H1 (cell line): ENCODE measurements around the gene PHACTR2. TPM values are rescaled to one million over a fixed set of nuclear protein-coding genes. Genes with fewer than 3 reads are reported as not detected.

ENCODE experiments used
- CTCF ChIA-PET: fragments of 300-600 bp; sonication (Branson Sonifier 250); formaldehyde crosslinking; loops from one replicate; lab custom pipeline; 2021; ENCODE audit not compliant: partially characterized antibody; lab: Charles Lee
- POLR2A ChIA-PET: fragments of 300-600 bp; sonication (Branson Sonifier 250); formaldehyde crosslinking; loops from one replicate; lab custom pipeline; 2021; ENCODE audit warnings: inconsistent platforms; ENCODE audit not compliant: partially characterized antibody; lab: Charles Lee
- DNase-seq, 2 experiments: peaks; one replicate each; pipeline versions ENCODE4 v3.0.0 to v3.0.0-alpha.2; 2010 to 2022; ENCODE audit warnings: low spot score in 2 of 2, low read depth in 1 of 2, mixed read lengths in 1 of 2
- FAIRE-seq: peaks from 2 replicates; lab custom pipeline; 2011; peaks lifted over from hg19 to GRCh38; lab: Jason Lieb, UNC
- H2AFZ ChIP-seq: 2 replicates; pipeline ENCODE4 v1.8.1; 2012; ENCODE audit warnings: low read length, inconsistent platforms
- H2AK5ac ChIP-seq: 2 replicates; pipeline ENCODE4 v1.6.1; 2013; ENCODE audit warnings: low read depth, low read length
- H2BK120ac ChIP-seq: replicated peaks from 2 replicates; pipeline ENCODE3; 2013; ENCODE audit warnings: low read depth, low read length, inconsistent platforms
- H2BK12ac ChIP-seq: 2 replicates; pipeline ENCODE4 v1.6.1; 2013; ENCODE audit warnings: low read depth, low read length
- H2BK15ac ChIP-seq: 2 replicates; pipeline ENCODE4 v1.6.1; 2013; ENCODE audit warnings: low read length
- H2BK20ac ChIP-seq: 2 replicates; pipeline ENCODE4 v1.6.1; 2013; ENCODE audit warnings: low read length
- H2BK5ac ChIP-seq: 2 replicates; pipeline ENCODE4 v1.6.1; 2013; ENCODE audit warnings: low read depth, low read length
- H3K14ac ChIP-seq: 2 replicates; pipeline ENCODE4 v1.6.1; 2013; ENCODE audit warnings: inconsistent platforms; ENCODE audit not compliant: insufficient read length
- H3K18ac ChIP-seq: 2 replicates; pipeline ENCODE4 v1.6.1; 2013; ENCODE audit warnings: low read length; ENCODE audit errors: extremely low read depth
- H3K23ac ChIP-seq: 2 replicates; pipeline ENCODE4 v1.6.1; 2013; ENCODE audit warnings: inconsistent platforms; ENCODE audit not compliant: insufficient read length
- H3K23me2 ChIP-seq: 2 replicates; pipeline ENCODE4 v1.6.1; 2013; ENCODE audit warnings: low read depth, low read length
- H3K27ac ChIP-seq: 2 replicates; pipeline ENCODE4 v1.6.1; 2011; ENCODE audit warnings: low read depth, low read length, inconsistent platforms
- H3K27me3 ChIP-seq, 4 experiments: replicated peaks in 1 of 4; 1 replicate in 1 of 4; 2 replicates in 3 of 4; pipeline versions ENCODE4 v1.6.1 to v1.8.1; 2011 to 2013; ENCODE audit warnings: low read length in 3 of 4, mild to moderate bottlenecking in 3 of 4, inconsistent platforms in 2 of 4, mixed read lengths in 2 of 4, moderate library complexity in 1 of 4; ENCODE audit not compliant: control insufficient read depth in 3 of 4, insufficient read depth in 3 of 4; ENCODE audit errors: extremely low read depth in 1 of 4
- H3K36me3 ChIP-seq, 4 experiments: 2 replicates each; pipeline versions ENCODE4 v1.6.1 to v1.8.1; 2011 to 2013; ENCODE audit warnings: mild to moderate bottlenecking in 4 of 4, low read length in 3 of 4, moderate library complexity in 2 of 4, control low read depth in 1 of 4, inconsistent platforms in 1 of 4; ENCODE audit not compliant: insufficient read depth in 4 of 4, control insufficient read depth in 2 of 4
- H3K4ac ChIP-seq: replicated peaks from 2 replicates; pipeline ENCODE3; 2013; ENCODE audit warnings: low read length, low read depth, mixed read lengths, inconsistent platforms; ENCODE audit not compliant: insufficient read length
- H3K4me1 ChIP-seq, 4 experiments: replicated peaks in 1 of 4; 1 replicate in 1 of 4; 2 replicates in 3 of 4; pipeline versions ENCODE4 v1.6.1 to v1.8.1; 2011 to 2013; ENCODE audit warnings: low read length in 3 of 4, inconsistent platforms in 2 of 4, mixed read lengths in 1 of 4; ENCODE audit not compliant: insufficient read depth in 4 of 4, control insufficient read depth in 3 of 4
- H3K4me2 ChIP-seq, 2 experiments: 2 replicates each; pipeline versions ENCODE4 v1.6.1 to v1.8.1; 2011 to 2013; ENCODE audit warnings: low read depth in 2 of 2, low read length in 2 of 2, control low read depth in 1 of 2, inconsistent platforms in 1 of 2, mild to moderate bottlenecking in 1 of 2; ENCODE audit not compliant: insufficient read depth in 1 of 2
- H3K4me3 ChIP-seq, 4 experiments: fragments of 200-600, 300-600 bp in 1 of 4; sonication (generic), shearing (Covaris generic), sonication (Bioruptor Twin) in 1 of 4; 2 replicates each; pipeline versions ENCODE4 v1.5.1 to v1.8.1; 2011 to 2016; ENCODE audit warnings: low read length in 4 of 4, low read depth in 3 of 4, control low read depth in 2 of 4, inconsistent platforms in 2 of 4, mild to moderate bottlenecking in 2 of 4, mixed read lengths in 1 of 4, moderate library complexity in 1 of 4; ENCODE audit not compliant: insufficient read depth in 2 of 4; ENCODE audit errors: extremely low read depth in 1 of 4
- H3K56ac ChIP-seq: replicated peaks from 2 replicates; pipeline ENCODE3; 2013; ENCODE audit warnings: low read depth, mild to moderate bottlenecking, mixed read lengths, low read length, inconsistent platforms; ENCODE audit not compliant: insufficient read length
- H3K79me1 ChIP-seq: 2 replicates; pipeline ENCODE4 v1.6.1; 2013; ENCODE audit warnings: low read depth, low read length, control low read depth
- H3K79me2 ChIP-seq, 2 experiments: 2 replicates each; pipeline versions ENCODE4 v1.6.1 to v1.8.1; 2012 to 2013; ENCODE audit warnings: low read length in 2 of 2, mild to moderate bottlenecking in 2 of 2, inconsistent platforms in 1 of 2; ENCODE audit not compliant: insufficient read depth in 2 of 2, control insufficient read depth in 1 of 2
- H3K9ac ChIP-seq, 4 experiments: replicated peaks in 1 of 4; 1 replicate in 1 of 4; 2 replicates in 3 of 4; pipeline versions ENCODE4 v1.6.1 to v1.8.1; 2011 to 2013; ENCODE audit warnings: low read depth in 3 of 4, low read length in 3 of 4, control low read depth in 2 of 4, mild to moderate bottlenecking in 2 of 4, moderate library complexity in 2 of 4, inconsistent platforms in 1 of 4; ENCODE audit errors: extremely low read depth in 1 of 4
- H3K9me3 ChIP-seq, 2 experiments: 2 replicates each; pipeline versions ENCODE4 v1.6.1 to v1.8.1; 2012 to 2013; ENCODE audit warnings: mild to moderate bottlenecking in 2 of 2, moderate library complexity in 2 of 2, control low read depth in 1 of 2, inconsistent platforms in 1 of 2, low read depth in 1 of 2, low read length in 1 of 2, mixed read lengths in 1 of 2; ENCODE audit not compliant: insufficient read depth in 2 of 2
- H4K20me1 ChIP-seq, 2 experiments: replicated peaks in 1 of 2; 2 replicates each; pipeline versions ENCODE3 to v1.8.1; 2011 to 2013; ENCODE audit warnings: inconsistent platforms in 2 of 2, low read length in 2 of 2, mild to moderate bottlenecking in 1 of 2; ENCODE audit not compliant: insufficient read depth in 2 of 2, control insufficient read depth in 1 of 2
- H4K5ac ChIP-seq: 2 replicates; pipeline ENCODE4 v1.6.1; 2013; ENCODE audit warnings: low read length, low read depth, mixed read lengths, inconsistent platforms; ENCODE audit not compliant: insufficient read length
- H4K8ac ChIP-seq: 2 replicates; pipeline ENCODE4 v1.8.0; 2013; ENCODE audit warnings: mild to moderate bottlenecking, moderate library complexity, low read length, inconsistent platforms; ENCODE audit not compliant: insufficient read depth; ENCODE audit errors: extremely low read depth
- H4K91ac ChIP-seq: replicated peaks from 2 replicates; pipeline ENCODE3; 2013; ENCODE audit warnings: low read length, mixed read lengths, inconsistent platforms; ENCODE audit not compliant: insufficient read length
- BACH1 ChIP-seq: IDR thresholded peaks from 2 replicates; pipeline ENCODE4 v1.6.1; 2012; ENCODE audit warnings: low read length, improper control_type of control experiment
- CTBP2 ChIP-seq: IDR thresholded peaks from 2 replicates; pipeline ENCODE4 v1.7.0; 2011; ENCODE audit warnings: borderline replicate concordance, mild to moderate bottlenecking, moderate library complexity, mixed read lengths, low read length; ENCODE audit not compliant: insufficient read depth, insufficient read length
- POLR2A ChIP-seq, 2 experiments: IDR thresholded peaks; 1 replicate in 1 of 2; 2 replicates in 1 of 2; pipeline ENCODE4 v1.6.1; 2011; ENCODE audit warnings: low read depth in 2 of 2, low read length in 2 of 2, mild to moderate bottlenecking in 2 of 2; ENCODE audit errors: control extremely low read depth in 1 of 2
- SIRT6 ChIP-seq: IDR thresholded peaks from one replicate; pipeline ENCODE4 v1.7.1; 2012; ENCODE audit warnings: low read length, inconsistent platforms
- SP2 ChIP-seq: IDR thresholded peaks from 2 replicates; pipeline ENCODE4 v1.6.1; 2012; ENCODE audit warnings: mild to moderate bottlenecking, low read length, inconsistent platforms
- SRF ChIP-seq: IDR thresholded peaks from 2 replicates; pipeline ENCODE4 v1.6.1; 2011; ENCODE audit warnings: mild to moderate bottlenecking, low read depth, low read length, moderate library complexity
- TAF7 ChIP-seq: optimal IDR thresholded peaks from 2 replicates; pipeline ENCODE3; 2011; ENCODE audit warnings: low read depth, mild to moderate bottlenecking, inconsistent platforms, low read length, moderate library complexity, borderline replicate concordance
- whole genome bisulfite sequencing, 2 experiments: shearing (Covaris generic) in 1 of 2; methylation state at CpG; one replicate each; pipeline versions ENCODE4 v1.1.6 to v1.1.7; 2013 to 2015; ENCODE audit warnings: low lambda C conversion rate in 2 of 2, mixed read lengths in 2 of 2, inconsistent platforms in 1 of 2, low coverage in 1 of 2, missing lambda C conversion rate in 1 of 2; ENCODE audit not compliant: insufficient replicate concordance in 2 of 2, insufficient coverage in 1 of 2, insufficient read length in 1 of 2; ENCODE audit errors: extremely low coverage in 1 of 2, missing lambda C conversion rate in 1 of 2; 5-methylcytosine and 5-hydroxymethylcytosine counted together
- polyA plus RNA-seq, 7 experiments: library from polyadenylated mRNA; depleted of rRNA in 3 of 7; stranded (reverse) in 5 of 7; unstranded in 2 of 7; fragments of >200 nt in 5 of 7; fragments of 200-250 nt in 2 of 7; gene quantifications; 1 replicate in 5 of 7; 2 replicates in 1 of 7; 4 replicates in 1 of 7; pipeline versions ENCODE4 v1.2.1 to v1.2.3, GENCODE V29; 2011 to 2013; ENCODE audit warnings: missing spikeins in 2 of 7, mixed read lengths in 2 of 7
- total RNA-seq: library from RNA; stranded (reverse); fragmentation: NEBNext Ultra II Directional; extraction: Animal tissue kit (Norgen Biotek cat#: 25700); gene quantifications from 2 replicates; pipeline ENCODE4 v1.2.1, GENCODE V29; 2021

PHACTR2 gene
- total and polyA plus RNA-seq, 2 of the 8 experiments (the other 6 are each of a cell fraction or from before 2014, with no cell fraction given), result 16.9 to 131 TPM

- FAIRE-seq (no peak), DNase-seq (no peak)
- Histone ChIP-seq H3K18ac (peak overlapping the region; percentile 88), H3K4me2 (peak overlapping the region; percentile 38 to 48; a peak in 2 of 4 replicates), H3K4ac (peak overlapping the region; percentile 24), H2BK12ac (peak overlapping the region; percentile 96), H4K8ac (0 out of 2 replicates have a peak overlapping the region, but pooled peaks have one; percentile 22), H3K79me2 (peaks cover 0 to 36% of the 10 kb centered on the region in 2 experiments; a peak in 2 of 4 replicates), H3K9me3 (no peaks in the 10 kb centered on the region), H2AFZ (no peak overlapping the region), H3K79me1 (no peaks in the 10 kb centered on the region; the same call in 1 of the 2 replicates), H4K5ac (peak overlapping the region; percentile 13), H2BK5ac (peak overlapping the region; percentile 99), H3K4me1 (peaks cover 14 to 49% (median 46%) of the 10 kb centered on the region in 4 experiments), H3K23me2 (no peaks in the 10 kb centered on the region), H3K9ac (no peak overlapping the region; a peak in 1 of 7 replicates), H3K27me3 (no peaks in the 10 kb centered on the region), H3K27ac (peak overlapping the region; percentile 88), H4K20me1 (no peaks in the 10 kb centered on the region), H3K23ac (no peak overlapping the region), H2BK20ac (peak overlapping the region; percentile 88), H2BK15ac (peak overlapping the region; percentile 84; the same call in 1 of the 2 replicates), H2AK5ac (peak overlapping the region; percentile 89), H3K36me3 (no peaks in the 10 kb centered on the region), H4K91ac (peak overlapping the region; percentile 86), H3K4me3 (no peak overlapping the region), H2BK120ac (peak overlapping the region; percentile 81), H3K14ac (no peak overlapping the region), H3K56ac (peak overlapping the region; percentile 13)
- CTCF ChIA-PET, result interaction anchor here (0.7 to 1.5 kb wide), 4 partner anchors 150 to 198 kb away, joined by 3 to 5 read pairs (median 3); no protein-coding TSS in a partner anchor
- POLR2A ChIA-PET, result interaction anchor here (0.6 to 1.0 kb wide), 3 partner anchors 22 to 80 kb away, joined by 3 to 4 read pairs (median 3); no protein-coding TSS in a partner anchor
- 81% methylated on average over 8 of the region's 8 CpGs; no CpG with 5 or more reads in 1 of the 2 experiments for WGBS, 2 experiments
- TF ChIP-seq SP2 (no peak), BACH1 (no peak), TAF7 (no peak), CTBP2 (no peak), POLR2A (IDR thresholded peaks at IDR 0.05; ENCODE audit: control extremely low read depth in 1 of 2, low read depth in 2 of 2, low read length in 2 of 2) (no peak), SRF (no peak), SIRT6 (no peak)
- TF ChIP-seq, all 59 proteins: peak for 0
Observed at GRCh38 chr6:143744551-143745165, 66.9 kb downstream of the PHACTR2 start.
